ENCODE data around the gene SLC26A3.

The SLC26A3 gene

GRCh38 chr7:107803009-107803610, at the start of gene SLC26A3:
TSS of gene SLC26A3 (minus strand) at chr7:107803223. CDS start at chr7:107794509, 8,714 bp downstream.
- TF ChIP-seq GATA2 (IDR thresholded peaks at IDR 0.05; ENCODE audit: low read depth, low read length) (no peak), GATA3 (IDR thresholded peaks at IDR 0.05; ENCODE audit: low read depth, low read length) (no peak)

GRCh38 chr7:107850643-107851042, 47.6 kb upstream of the SLC26A3 start:
- TF ChIP-seq GATA2 (IDR thresholded peaks at IDR 0.05; ENCODE audit: low read depth, low read length) (no peak), GATA3 (IDR thresholded peaks at IDR 0.05; ENCODE audit: low read depth, low read length) (no peak)

GRCh38 chr7:107850216-107850615, 47.2 kb upstream of the SLC26A3 start:
- no peak for TF ChIP-seq GATA3 (IDR thresholded peaks at IDR 0.05; ENCODE audit: low read depth, low read length)
- no peak for TF ChIP-seq GATA2 (IDR thresholded peaks at IDR 0.05; ENCODE audit: low read depth, low read length)

- TF ChIP-seq GATA3 (IDR thresholded peaks at IDR 0.05; ENCODE audit: low read depth, low read length), result no peak
These were observed 44.3 kb upstream of the SLC26A3 start for GRCh38 chr7:107847168-107847835.

- TF ChIP-seq GATA3 (IDR thresholded peaks at IDR 0.05; ENCODE audit: low read depth, low read length) (no peak), GATA2 (IDR thresholded peaks at IDR 0.05; ENCODE audit: low read depth, low read length) (no peak)
These were observed 43.3 kb upstream of the SLC26A3 start for GRCh38 chr7:107846324-107846723.

GRCh38 chr7:107843184-107843583, 40.2 kb upstream of the SLC26A3 start:
- TF ChIP-seq GATA3 (IDR thresholded peaks at IDR 0.05; ENCODE audit: low read depth, low read length) (no peak), GATA2 (IDR thresholded peaks at IDR 0.05; ENCODE audit: low read depth, low read length) (no peak)

- no peak for TF ChIP-seq GATA3 (IDR thresholded peaks at IDR 0.05; ENCODE audit: low read depth, low read length)
These were observed 39.2 kb upstream of the SLC26A3 start for GRCh38 chr7:107842213-107842612.

GRCh38 chr7:107838816-107839565, 36.0 kb upstream of the SLC26A3 start:
- no peak for TF ChIP-seq GATA2 (IDR thresholded peaks at IDR 0.05; ENCODE audit: low read depth, low read length)
- TF ChIP-seq GATA3 (IDR thresholded peaks at IDR 0.05; ENCODE audit: low read depth, low read length), result no peak

GRCh38 chr7:107838024-107838601, 35.1 kb upstream of the SLC26A3 start:
- TF ChIP-seq GATA3 (IDR thresholded peaks at IDR 0.05; ENCODE audit: low read depth, low read length) (no peak), GATA2 (IDR thresholded peaks at IDR 0.05; ENCODE audit: low read depth, low read length) (no peak)

GRCh38 chr7:107837145-107837512, 34.1 kb upstream of the SLC26A3 start:
- TF ChIP-seq GATA3 (IDR thresholded peaks at IDR 0.05; ENCODE audit: low read depth, low read length) (no peak), GATA2 (IDR thresholded peaks at IDR 0.05; ENCODE audit: low read depth, low read length) (no peak)

- TF ChIP-seq GATA3 (IDR thresholded peaks at IDR 0.05; ENCODE audit: low read depth, low read length), result peak; percentile 82
- TF ChIP-seq GATA2 (IDR thresholded peaks at IDR 0.05; ENCODE audit: low read depth, low read length), result peak; percentile 89
These were observed 33.5 kb upstream of the SLC26A3 start for GRCh38 chr7:107836237-107837144.

- no peak for TF ChIP-seq GATA2 (IDR thresholded peaks at IDR 0.05; ENCODE audit: low read depth, low read length)
- no peak for TF ChIP-seq GATA3 (IDR thresholded peaks at IDR 0.05; ENCODE audit: low read depth, low read length)
These were observed 31.4 kb upstream of the SLC26A3 start for GRCh38 chr7:107834401-107834800.

GRCh38 chr7:107833684-107834106, 30.7 kb upstream of the SLC26A3 start:
- TF ChIP-seq GATA3 (IDR thresholded peaks at IDR 0.05; ENCODE audit: low read depth, low read length), result no peak
- TF ChIP-seq GATA2 (IDR thresholded peaks at IDR 0.05; ENCODE audit: low read depth, low read length), result no peak

GRCh38 chr7:107830420-107830819, 27.4 kb upstream of the SLC26A3 start:
- TF ChIP-seq GATA3 (IDR thresholded peaks at IDR 0.05; ENCODE audit: low read depth, low read length), result no peak
- TF ChIP-seq GATA2 (IDR thresholded peaks at IDR 0.05; ENCODE audit: low read depth, low read length), result no peak
